ENCODE measurements around the gene TNFRSF13B.
"Not testable (repeated sequence)": the region's sequence is repeated elsewhere in the genome, so short reads cannot be mapped to it uniquely, and the experiment has no call there.

Gene TNFRSF13B

DNA sequence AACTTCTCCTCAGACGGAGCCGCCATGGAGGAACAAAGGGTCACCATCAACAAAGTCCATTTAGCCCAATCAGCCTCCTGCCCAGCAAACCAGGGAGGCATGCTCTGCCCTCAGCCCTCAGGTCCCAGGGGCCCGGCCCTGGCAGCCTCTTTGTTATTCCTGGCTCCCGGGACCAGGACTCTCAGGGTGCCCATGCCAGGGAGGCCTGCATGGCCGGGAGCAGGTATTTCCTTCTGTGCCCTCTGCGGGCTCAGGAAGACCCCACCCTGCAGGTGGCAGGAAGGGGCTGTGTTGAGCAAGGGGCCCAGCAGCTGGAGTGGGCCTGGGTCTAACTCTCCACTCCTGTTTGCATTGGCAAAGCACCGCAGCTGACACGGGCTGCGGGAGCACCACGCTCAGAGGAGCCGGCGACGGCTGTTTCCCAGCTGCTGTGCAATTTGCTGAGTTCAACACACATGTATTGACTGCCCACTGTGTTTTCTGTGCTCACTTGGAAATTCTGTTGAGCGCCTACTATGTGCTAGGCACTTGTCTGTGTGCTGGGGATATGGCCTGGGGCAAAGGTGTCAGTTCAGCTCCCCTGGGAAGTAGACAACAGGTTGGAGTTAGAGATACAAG is 33.2 kb upstream of the TNFRSF13B start:
- DNase-seq: not testable (repeated sequence)

DNA sequence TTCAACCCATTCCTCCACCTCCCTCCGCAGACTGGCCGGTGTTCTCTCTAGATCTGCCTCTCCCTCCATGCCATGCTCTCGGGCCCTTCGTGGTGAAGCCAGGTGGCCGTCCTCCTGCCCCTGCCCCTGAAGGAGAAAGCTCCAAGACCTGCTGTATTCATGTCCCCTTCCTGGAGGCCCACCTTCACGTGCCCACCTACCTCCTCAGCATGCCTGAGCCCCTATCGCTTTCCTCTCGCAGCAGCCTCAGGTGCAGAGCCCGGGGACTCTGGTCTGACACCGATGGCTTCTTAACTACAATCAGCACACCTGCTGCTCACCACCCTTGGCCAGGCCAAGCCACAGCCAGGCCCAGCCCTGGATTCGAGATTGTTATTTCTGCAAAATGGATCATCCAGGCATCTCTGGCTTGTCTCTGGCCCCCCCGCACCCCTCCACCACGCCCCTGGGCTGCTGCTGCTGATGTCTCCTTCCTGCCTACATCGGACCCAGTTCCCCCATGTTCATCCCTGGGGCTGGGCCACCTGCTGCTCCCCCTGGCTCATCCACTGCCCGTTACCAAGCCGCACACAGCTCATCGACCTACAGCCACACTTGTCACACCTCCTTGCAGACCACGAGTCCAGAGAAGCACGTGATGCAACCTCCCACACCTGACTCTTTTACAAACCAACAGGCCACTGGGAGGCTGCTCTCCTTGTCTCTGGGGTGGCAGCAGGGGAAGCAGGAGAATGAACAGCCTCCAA is 32.5 kb upstream of the TNFRSF13B start:
- DNase-seq: no peak

DNA sequence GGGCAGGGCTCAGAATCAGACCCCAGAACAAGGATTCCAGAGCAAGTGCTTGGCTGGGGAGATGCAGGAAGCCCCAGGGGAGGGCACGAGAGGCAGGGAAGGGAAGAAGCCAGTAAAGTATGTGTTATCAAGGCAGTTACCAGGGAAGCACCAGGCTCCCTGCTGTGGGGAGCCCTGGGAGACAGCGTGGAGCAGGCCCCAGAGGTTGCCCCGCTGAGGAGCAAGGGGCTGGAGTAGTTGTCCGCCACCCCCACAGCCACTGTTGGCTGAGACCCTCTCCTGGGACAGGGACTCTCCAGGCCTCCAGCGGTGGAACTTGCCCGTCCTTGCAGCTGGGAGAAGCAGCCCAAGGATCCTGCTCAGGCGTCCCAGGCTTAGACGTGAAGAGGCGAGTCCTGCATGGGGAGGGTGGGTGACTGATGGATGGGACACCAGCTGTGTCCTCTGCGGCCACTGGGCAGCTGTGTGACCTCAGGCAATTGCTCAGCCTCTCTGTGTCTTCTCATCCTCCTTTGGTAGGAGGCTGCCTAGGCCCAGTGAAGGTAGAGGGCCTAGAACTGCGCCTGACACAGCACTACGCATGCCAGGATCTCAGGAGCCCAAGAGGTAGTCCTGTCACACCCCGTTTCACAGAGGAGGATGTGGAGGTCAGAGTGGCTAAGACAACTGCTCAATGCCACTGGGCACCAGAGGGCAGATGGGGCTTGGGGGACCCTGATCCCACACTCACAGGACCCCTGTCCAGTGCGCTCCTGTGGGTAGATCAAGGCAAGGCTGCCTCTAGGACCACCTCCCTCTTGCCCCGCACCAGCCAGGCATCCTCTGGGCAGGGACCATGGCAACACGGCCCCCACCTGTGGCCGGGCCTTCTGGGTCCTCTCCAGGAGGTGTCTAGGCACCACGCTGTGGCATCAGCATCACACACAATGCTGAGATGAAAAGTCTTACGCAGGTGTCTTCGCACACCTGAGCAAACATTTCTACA is 31.1 kb upstream of the TNFRSF13B start:
- DNase-seq: not testable (repeated sequence)

DNA sequence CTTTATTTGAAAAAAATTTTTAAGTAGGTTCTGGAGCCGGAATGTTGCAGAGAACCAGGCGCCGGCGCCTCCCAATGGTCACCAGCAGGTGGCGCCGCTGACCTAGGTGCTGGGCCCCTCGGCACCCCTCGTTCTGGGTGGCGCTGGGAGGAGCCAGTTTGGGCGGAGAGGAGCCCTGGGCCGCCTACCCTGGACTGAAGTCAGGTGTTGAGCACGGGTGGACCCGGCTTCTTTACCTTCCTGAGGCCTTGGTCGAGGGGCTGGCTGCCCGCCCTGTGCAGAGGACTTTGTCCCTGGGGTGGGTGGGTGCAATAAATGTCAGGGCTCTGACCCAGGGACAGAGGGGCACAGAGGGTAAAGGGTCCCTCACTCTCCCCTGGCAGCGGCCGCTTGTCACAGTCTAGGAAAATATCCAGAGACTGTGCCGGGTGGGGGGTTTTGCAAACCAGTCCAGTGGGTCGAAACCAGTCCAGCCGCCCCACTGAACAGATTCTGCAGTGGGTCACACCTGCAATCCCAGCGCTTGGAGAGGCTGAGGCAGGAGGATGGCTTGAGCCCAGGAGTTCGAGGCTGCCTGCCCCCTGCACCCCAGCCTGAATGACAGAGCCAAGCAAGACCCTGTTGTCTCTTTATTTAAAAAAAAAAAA is 30.1 kb upstream of the TNFRSF13B start:
- DNase-seq: peak; percentile 57

DNA sequence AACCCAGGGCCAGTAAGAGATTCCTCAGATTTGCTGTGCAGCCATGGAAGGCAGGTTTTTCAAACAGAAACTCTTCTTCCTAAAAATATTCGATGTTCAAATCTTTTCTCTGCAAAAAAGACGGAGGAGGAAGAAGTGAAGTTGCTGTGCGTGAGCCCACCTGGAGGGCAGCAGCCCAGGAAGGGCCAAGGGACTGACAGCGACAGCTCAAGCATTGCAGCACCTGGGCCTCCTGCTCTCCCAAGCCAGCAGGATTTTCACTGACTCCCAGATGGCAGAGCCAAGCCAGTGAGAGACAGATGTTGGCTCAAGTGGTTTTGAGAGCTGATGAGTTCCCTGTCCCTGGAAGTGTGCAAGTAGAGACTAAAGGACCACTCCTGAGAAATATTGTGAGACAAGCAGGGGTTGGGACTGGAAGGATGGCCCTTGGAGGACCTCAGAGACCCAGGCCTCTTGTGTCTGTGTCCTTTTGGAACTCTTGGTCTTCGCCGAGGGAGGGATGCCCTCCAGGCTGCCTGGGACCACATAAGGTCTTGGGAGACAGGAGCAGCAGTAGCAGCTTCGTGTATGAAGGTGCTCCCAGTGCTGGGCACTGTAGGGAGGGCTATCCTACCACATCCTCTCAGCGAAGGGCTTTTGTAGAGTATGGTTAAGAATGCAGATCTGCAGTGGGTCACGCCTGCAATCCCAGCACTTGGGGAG is 29.3 kb upstream of the TNFRSF13B start:
- DNase-seq: no peak

DNA sequence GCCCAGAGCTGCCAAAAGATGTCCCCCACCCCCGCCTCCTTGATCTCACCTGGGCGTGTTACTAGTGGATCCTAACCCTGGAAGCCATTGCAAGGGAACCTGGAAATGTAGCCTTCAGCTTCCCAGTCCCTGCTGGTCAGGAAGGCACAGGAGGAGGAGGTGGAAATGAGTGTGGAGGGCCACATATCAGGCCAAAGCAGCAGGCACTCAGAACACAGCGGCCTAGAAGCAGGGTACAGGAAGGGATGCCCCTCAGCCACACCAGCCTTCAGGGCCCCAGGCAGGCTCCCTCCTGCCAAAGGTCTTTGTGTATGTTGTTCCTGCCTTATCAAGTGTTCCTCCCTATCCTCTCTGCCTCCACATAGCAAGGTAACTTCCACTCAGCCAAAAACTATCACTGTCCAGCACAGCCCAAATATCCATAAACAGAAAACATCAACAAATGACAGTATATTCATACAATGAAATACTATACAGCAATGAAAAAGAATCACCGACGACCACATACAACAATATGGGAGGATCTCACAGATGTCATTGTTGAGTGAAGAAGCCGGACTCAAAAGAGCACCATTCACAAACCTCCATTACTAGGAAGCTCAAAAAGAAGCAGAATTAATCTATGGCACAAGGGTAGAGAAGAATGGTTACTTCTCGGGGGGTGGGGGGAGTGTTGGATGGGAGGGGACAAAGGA is 28.2 kb upstream of the TNFRSF13B start:
- no peak for DNase-seq

DNA sequence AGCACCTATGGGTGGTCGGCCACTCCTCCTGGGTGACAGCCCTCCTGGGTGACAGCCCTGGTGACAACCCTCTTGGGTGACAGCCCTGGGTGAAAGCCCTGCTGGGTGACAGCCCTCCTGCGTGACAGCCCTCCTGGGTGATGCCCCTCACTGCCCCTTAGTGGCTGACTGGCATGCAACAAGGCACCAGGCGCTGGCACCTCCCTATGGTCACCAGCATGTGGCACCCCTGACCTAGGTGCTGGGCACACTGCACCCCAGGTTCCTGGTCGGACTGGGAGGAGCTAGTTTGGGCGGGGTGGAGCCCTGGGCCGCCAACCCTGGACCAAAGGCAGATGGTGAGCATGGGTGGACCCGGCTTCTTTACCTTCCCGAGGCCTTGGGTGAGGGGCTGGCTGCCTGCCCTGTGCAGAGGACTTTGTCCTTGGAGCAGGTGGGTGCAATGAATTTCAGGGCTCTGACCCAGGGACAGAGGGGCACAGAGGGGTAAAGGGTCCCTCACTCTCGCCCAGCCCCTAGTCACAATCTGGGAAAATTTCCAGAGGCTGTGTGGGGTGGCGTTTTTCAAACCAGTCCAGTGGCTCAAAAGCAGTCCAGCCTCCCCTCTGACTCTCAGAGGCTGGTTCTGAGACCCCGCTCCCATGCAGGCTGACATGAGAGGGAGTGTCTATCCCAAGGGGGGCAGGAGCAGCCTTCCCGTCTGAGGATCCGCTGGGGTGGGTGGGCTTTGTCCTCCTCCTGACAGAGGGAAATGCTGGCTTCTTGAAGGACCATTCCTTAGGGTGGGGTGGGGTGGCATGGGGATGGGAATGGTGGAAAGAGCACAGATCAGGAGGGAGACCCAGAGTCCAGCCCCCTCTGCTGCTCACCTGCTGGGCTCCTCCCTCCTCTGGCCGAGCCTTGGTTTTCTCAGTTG is 25.9 kb upstream of the TNFRSF13B start:
- no peak for DNase-seq

DNA sequence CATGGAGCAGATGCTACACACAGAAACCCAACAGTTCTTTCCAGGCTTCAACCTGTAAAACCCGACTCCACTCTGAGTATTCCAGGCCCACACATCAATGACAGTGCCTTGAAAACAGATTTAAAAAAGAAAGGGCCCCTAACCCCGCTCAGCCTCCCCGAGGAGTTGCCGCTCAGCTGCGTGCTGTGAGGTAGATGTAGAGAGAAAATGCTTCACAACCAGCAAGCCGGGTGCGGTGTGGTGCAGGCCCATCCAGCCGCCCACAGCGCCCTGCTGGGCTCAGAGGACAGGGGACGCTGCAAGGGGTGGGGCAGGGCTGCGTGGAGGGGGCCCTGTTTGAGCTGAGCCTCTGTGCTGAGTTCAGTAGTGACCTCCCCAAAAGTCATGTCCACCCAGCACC is 24.8 kb upstream of the TNFRSF13B start:
- DNase-seq: not testable (repeated sequence)

DNA sequence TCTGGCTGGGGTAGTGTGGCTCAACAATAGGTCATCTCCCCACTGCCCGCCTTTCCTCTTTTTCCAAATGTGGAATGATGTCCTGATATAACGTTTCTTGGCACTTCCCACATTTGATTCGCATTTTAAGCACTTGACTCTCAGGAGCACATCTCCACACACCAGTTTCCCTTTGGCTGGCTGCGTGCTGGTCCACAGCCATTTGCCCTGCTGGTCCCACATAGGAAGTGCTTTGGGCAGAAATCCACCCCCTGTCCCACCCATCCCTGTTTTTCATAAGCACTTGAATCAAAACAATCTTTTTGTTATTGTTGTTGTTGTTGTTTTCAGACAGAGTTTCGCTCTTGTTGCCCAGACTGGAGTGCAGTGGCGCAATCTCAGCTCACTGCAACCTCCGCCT is 24.0 kb upstream of the TNFRSF13B start:
- DNase-seq: no peak

DNA sequence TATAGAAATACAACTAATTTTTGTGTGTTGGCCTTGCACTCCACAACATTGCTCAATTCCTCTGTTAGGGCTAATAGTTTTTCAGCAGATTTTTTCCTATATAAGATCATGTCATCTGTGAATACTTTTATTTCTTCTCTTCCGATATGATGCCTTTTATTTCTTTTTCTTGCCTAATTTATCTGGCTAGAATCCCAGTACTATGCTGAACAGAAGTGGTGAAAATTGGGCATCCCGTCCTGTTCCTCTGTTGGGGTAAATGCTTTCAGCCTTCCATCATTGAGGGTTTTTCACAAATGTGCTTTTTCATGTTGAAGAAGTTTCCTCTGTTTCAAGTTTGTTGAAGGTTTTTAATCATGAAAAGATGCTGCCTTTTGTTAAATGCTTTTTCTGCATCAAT is 22.7 kb upstream of the TNFRSF13B start:
- DNase-seq: no peak

DNA sequence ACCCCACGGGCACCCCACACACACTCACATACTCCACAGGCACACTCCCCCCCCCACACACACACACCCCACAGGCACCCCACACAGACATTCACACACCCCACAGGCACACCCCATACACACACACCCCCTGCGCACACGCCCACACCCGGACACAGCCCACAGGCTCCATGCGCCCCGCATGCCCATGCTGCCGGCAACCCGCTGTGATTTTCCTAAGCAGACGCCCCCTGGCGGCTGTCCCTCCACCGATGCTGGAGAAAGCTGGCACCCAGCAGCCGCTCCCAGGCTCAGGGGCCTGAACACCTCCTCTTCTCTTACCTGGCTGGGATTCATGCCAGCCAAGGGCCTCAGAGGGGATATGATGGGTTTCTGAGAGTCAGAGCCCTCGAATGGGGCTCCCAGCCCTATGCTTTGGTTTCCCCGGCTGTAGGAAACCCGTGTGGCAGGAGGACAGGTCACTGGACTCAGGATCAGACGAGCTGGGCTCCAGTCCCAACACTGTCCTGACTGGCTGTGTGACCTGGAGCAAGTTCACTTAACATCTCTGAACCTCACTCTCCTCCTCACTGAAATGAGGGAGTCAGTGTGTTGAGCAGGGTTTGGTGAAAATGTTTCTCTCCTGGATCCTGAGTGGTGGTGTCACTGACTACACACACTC is 19.6 kb upstream of the TNFRSF13B start:
- peak; percentile 59 for DNase-seq

DNA sequence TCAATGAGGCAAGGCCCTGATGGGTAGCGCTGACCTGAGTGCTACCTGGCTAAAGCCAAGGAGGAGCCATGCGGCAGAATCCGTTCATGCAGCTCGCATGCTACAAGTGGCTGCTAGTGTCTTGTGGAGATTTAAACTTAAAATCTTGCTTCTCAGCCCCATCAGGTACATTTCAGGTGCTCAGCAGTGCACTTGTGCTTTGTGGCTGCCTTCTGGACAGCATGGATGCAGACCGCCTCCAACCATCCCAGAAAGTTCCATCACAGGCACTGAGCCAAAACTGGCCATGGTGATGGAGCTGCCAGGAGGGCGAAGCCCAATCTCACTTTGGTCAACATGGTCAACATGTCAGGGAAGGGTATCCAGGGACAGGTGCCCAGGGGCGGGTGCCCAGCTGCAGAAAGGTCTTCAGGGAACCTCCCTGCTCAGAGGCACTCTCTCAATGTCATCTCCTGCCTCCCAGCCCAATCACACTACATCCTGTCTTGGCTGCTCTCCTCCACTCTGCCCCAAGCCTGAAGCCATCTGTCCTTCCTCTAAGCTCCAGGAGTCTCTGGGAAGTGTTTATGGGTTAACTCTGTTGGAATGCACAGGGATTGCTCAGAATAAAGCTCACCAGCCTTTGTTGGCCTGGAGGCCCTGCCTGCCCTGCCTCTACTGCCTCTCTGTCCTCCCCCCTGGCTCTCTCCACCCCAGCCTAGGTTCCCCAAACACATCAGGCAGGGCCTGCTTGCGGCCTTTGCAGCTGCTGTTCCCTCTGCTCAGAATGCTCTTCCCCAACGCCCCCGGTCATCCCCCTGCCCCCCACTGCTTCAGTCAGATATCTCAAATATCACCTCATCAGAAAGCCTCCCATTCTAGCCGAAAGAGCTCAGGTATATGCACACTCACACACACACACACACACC is 18.3 kb upstream of the TNFRSF13B start:
- peak; percentile 37 for DNase-seq

DNA sequence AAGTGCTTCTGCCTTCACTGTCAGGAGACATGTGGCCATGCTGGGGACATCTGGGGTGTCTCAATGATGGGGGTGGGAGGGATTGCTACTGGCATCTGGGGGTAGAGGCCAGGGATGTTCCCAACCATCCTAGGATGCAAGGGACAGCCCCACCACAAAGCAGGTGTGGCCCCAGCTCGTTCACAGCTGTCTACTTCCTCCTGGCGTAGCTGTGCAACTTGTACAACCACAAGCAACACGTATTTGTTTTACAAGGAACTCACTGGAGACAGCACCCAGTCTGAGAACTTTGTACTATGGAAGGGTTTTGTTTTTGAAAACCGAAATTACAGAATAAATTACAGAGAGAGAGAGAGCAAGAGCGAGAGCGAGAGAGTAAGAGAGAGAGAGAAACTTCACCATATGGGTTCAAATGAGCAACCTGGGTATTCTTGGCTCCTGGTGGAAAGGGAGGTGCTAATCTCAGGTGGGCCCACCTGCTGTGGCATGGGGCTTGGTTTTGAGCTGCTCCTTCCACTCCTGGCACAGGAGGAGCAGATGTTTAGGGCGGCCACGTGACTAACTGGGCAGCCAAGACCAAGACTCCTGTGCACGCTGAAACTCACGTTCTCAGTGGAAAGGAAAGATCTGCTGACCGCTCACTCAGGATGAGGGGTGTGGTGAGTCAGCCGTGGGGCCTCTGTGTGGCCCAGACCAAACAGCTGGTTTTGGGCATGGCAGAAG is 17.5 kb upstream of the TNFRSF13B start:
- no peak for DNase-seq

DNA sequence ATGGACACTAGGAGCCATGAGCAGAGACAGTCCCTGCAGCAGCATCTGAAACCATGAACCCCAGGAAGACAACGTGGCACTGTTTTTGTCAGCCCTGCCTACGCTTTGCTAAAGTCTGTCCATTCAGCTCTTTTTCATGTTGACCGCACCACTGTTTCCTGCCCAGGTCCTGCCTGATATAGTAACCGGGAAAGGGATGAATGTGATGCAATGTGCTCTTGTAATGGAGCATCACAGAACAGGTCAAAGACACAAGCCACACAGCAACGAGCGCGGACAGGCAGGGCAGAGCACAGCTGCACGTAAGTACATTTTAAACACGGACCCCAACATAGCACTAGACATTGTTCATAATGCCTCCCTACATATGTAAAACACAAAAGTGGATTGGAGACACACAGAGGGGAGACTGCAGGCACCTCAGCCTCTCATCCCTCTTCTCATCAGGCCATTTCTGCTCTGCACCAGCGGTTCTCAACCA is 16.9 kb upstream of the TNFRSF13B start:
- no peak for DNase-seq

DNA sequence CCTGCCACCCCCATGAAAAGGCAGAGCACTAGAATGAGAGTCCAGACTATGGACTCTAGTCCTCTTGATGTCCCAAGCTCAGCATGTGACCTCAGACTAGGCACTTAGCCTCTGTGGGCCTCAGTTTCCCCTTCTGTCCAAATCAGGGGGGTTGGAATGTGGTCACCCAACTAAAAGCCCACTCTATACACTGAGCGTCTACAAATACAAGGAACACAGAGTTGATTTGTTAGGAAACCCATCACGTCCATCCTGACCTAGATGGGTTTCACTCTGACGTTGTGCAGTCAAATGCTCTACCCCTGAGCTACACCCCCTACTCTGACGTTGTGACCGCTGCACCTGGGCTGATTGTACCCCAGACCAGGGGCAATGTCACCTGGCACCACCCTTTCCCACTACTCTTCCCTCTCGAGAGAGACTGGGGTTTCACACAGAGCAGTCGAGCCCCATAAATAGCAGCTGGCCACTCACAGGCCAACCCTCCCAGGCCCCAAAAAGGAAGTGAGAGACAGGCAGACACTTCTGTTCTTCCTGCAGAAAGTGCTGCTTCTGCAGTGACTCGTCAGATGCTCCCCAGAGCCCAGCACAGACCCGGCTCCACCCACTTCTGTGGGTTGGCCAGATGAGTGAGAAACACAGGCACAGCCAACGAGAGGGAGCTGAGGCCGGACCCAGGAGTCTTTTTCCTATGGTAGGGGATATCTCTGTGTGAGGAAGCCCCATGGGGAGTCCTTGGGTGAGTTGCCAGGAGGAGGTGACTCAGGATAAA is 16.1 kb upstream of the TNFRSF13B start:
- no peak for DNase-seq

DNA sequence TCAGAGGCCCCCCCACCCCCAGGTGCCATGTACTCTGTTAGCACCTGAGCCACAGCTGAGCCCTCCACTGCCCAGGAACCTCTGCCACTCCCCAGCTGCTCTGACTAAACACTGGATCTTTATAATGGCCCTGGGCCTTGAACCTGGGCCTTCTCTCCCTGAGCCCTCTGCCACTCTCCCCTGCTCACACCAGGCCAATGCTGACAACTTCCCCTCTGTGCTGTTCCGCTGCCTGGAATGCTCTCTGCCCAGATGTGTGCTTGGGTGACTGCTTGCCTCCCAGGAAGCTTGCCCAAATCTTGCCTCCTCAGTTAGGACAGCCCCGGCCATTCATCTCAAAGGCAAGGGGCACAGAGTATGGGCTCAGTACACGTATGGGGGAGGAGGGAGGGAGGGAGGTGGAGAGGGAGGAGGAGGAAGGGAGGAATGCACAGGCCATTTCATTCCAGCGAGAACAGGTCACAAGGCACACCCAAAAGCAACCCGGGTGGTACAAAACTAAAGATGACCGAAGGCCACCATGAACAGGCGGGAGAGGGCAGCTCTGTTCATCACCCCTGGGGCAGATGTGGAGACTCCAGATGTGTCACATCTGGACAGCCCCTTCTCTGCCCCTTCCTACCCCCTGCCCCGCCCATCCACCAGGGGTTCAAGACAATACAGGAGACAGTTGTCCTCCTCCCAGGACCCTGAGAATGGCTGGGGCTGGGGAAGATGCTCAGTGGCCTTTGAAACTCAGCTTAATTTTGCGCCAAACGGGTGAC is 15.3 kb upstream of the TNFRSF13B start:
- no peak for DNase-seq
